K562 (cell line): ENCODE measurements around the gene ARL8A. TPM values are rescaled to one million over a fixed set of nuclear protein-coding genes. Genes with fewer than 3 reads are reported as not detected.

ENCODE experiments used
- DNMT1 ChIP-seq: fragments of 450-650 bp; IDR thresholded peaks from 2 replicates; pipeline ENCODE4 v1.6.1; 2016; ENCODE audit warnings: antibody characterized with exemption, mild to moderate bottlenecking
- ETS2 ChIP-seq: IDR thresholded peaks from 2 replicates; pipeline ENCODE4 v1.6.1; 2016; ENCODE audit warnings: borderline replicate concordance, missing genetic modification characterization, mild to moderate bottlenecking, moderate library complexity, missing compliant biosample characterization; ENCODE audit not compliant: poor library complexity, severe bottlenecking
- MAFK ChIP-seq: IDR thresholded peaks from 2 replicates; pipeline ENCODE4 v1.6.1; 2011; ENCODE audit warnings: low read length, improper control_type of control experiment
- NCOA6 ChIP-seq: fragments of 450-650 bp; IDR thresholded peaks from 2 replicates; pipeline ENCODE4 v1.6.1; 2017; ENCODE audit warnings: mild to moderate bottlenecking
- NFYB ChIP-seq: IDR thresholded peaks from 2 replicates; pipeline ENCODE4 v1.6.1; 2011; ENCODE audit warnings: mild to moderate bottlenecking, moderate library complexity; ENCODE audit not compliant: insufficient read length; ENCODE audit errors: extremely low read depth
- NR4A1 ChIP-seq, 2 experiments: fragments of 250-450 bp in 1 of 2; fragments of 450-650 bp in 1 of 2; sonication (Bioruptor Pico) in 1 of 2; IDR thresholded peaks; 2 replicates each; pipeline versions ENCODE4 v1.4.0 to v1.6.1; 2016 to 2020; ENCODE audit warnings: mild to moderate bottlenecking in 2 of 2, missing compliant biosample characterization in 1 of 2, missing genetic modification characterization in 1 of 2, moderate library complexity in 1 of 2
- POLR3A ChIP-seq: IDR thresholded peaks from 2 replicates; pipeline ENCODE4 v1.6.1; 2011; ENCODE audit warnings: borderline replicate concordance, mild to moderate bottlenecking, moderate library complexity; ENCODE audit not compliant: insufficient read length, insufficient read depth; ENCODE audit errors: extremely low read depth
- PPARD ChIP-seq: fragments of 250-450 bp; sonication (Bioruptor Pico); IDR thresholded peaks from 2 replicates; pipeline ENCODE4 v1.8.0; 2022; ENCODE audit warnings: inconsistent platforms, mild to moderate bottlenecking, moderate library complexity
- RNF219 ChIP-seq: fragments of 250-450 bp; sonication (Bioruptor Pico); IDR thresholded peaks from 2 replicates; pipeline ENCODE4 v1.5.0; 2022; ENCODE audit warnings: mild to moderate bottlenecking
- SUPT5H ChIP-seq: fragments of 450-650 bp; IDR thresholded peaks from 2 replicates; pipeline ENCODE4 v1.6.1; 2016
- TFAM ChIP-seq: fragments of 250-450 bp; sonication (Bioruptor Pico); conservative IDR thresholded peaks from 2 replicates; pipeline ENCODE4 v1.5.0; 2021; ENCODE audit warnings: mild to moderate bottlenecking, moderate library complexity
- TGIF2 ChIP-seq: sonication (generic); formaldehyde crosslinking; IDR thresholded peaks from 2 replicates; pipeline ENCODE4 v1.8.1; 2022; ENCODE audit warnings: mild to moderate bottlenecking, missing genetic modification reagents, moderate library complexity
- ZBTB8A ChIP-seq: fragments of 450-650 bp; IDR thresholded peaks from 2 replicates; pipeline ENCODE4 v1.6.1; 2018; ENCODE audit warnings: mild to moderate bottlenecking, moderate library complexity; ENCODE audit not compliant: partially characterized antibody
- ZNF175 ChIP-seq: fragments of 200-800 bp; sonication (Bioruptor generic); IDR thresholded peaks from 2 replicates; pipeline ENCODE4 v1.6.1; 2016; ENCODE audit warnings: low read depth, mild to moderate bottlenecking, missing genetic modification characterization, missing compliant biosample characterization
- ZNF445 ChIP-seq: fragments of 250-450 bp; sonication (Bioruptor Pico); IDR thresholded peaks from 2 replicates; pipeline ENCODE4 v1.4.0; 2020; ENCODE audit warnings: low read depth, mild to moderate bottlenecking, moderate library complexity
- ZNF668 ChIP-seq: fragments of 250-450 bp; sonication (Bioruptor Pico); IDR thresholded peaks from 2 replicates; pipeline ENCODE4 v1.8.0; 2022; ENCODE audit warnings: mild to moderate bottlenecking, inconsistent platforms
- polyA plus RNA-seq, 8 experiments: library from polyadenylated mRNA; depleted of rRNA in 4 of 8; stranded (reverse) in 5 of 8; unstranded in 3 of 8; fragments of >200 nt; fragmentation: Nextera tagmentation in 2 of 8; fragmentation: Illumina TruSeq in 1 of 8; extraction: Ambion mirVana in 2 of 8; extraction: Trizol in 1 of 8; gene quantifications; 2 replicates each; pipeline versions ENCODE4 v1.2.1 to v1.2.3, GENCODE V29; 2011 to 2014; ENCODE audit warnings: inconsistent platforms in 1 of 8, missing spikeins in 1 of 8
- total RNA-seq, 7 experiments: library from RNA; depleted of rRNA in 6 of 7; stranded (reverse); fragments of >200 nt in 6 of 7; fragmentation: Illumina TruSeq in 2 of 7; extraction: Trizol in 2 of 7; gene quantifications; 2 replicates each; pipeline versions ENCODE4 v1.2.1 to v1.2.3, GENCODE V29; 2011 to 2021; ENCODE audit warnings: low replicate concordance in 1 of 7
- TF ChIP-seq, protein P1 (sequence below): sonication (generic); formaldehyde crosslinking; IDR thresholded peaks from 2 replicates; pipeline ENCODE4 v1.8.0; 2022; ENCODE audit warnings: mild to moderate bottlenecking, missing genetic modification reagents
- TF ChIP-seq, protein P2 (sequence below): IDR thresholded peaks from 3 replicates; pipeline ENCODE4 v1.6.1; 2011; ENCODE audit warnings: borderline replicate concordance, mild to moderate bottlenecking, moderate library complexity; ENCODE audit not compliant: insufficient read length; ENCODE audit errors: extremely low read depth

ARL8A gene
- total and polyA plus RNA-seq, 9 of the 15 experiments (the other 6 are each of a cell fraction or from before 2014, with no cell fraction given), result 0.17 to 27.3 (median 15.6) TPM

- TF ChIP-seq ZNF445 (CRISPR knock-in tag), result peak; percentile 53; the same call in 1 of the 2 replicates
- TF ChIP-seq ZBTB8A, result no peak
- peak; percentile 48 for TF ChIP-seq ETS2 (tag)
- no peak for TF ChIP-seq ZNF668
- TF ChIP-seq PPARD, result no peak
- peak; percentile 96 for TF ChIP-seq ZNF175 (CRISPR knock-in tag)
- no peak for TF ChIP-seq NFYB
- TF ChIP-seq TFAM (CRISPR knock-in tag), result no peak
- no peak for TF ChIP-seq POLR3A
- no peak for TF ChIP-seq MAFK
- no peak for TF ChIP-seq NCOA6
- TF ChIP-seq NR4A1 (CRISPR knock-in tag; IDR thresholded peaks at IDR 0.05), result no peak; the same call in none of the 2 replicates
- peak; percentile 83; the same call in 1 of the 2 replicates for TF ChIP-seq NR4A1 (tag; IDR thresholded peaks at IDR 0.05)
- TF ChIP-seq, protein P1, sequence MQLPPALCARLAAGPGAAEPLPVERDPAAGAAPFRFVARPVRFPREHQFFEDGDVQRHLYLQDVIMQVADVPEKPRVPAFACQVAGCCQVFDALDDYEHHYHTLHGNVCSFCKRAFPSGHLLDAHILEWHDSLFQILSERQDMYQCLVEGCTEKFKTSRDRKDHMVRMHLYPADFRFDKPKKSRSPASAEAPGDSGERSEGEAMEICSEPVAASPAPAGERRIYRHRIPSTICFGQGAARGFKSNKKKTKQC (CRISPR knock-in tag), result peak; percentile 49; the same call in 1 of the 2 replicates
- TF ChIP-seq RNF219, result no peak
- TF ChIP-seq, protein P2, sequence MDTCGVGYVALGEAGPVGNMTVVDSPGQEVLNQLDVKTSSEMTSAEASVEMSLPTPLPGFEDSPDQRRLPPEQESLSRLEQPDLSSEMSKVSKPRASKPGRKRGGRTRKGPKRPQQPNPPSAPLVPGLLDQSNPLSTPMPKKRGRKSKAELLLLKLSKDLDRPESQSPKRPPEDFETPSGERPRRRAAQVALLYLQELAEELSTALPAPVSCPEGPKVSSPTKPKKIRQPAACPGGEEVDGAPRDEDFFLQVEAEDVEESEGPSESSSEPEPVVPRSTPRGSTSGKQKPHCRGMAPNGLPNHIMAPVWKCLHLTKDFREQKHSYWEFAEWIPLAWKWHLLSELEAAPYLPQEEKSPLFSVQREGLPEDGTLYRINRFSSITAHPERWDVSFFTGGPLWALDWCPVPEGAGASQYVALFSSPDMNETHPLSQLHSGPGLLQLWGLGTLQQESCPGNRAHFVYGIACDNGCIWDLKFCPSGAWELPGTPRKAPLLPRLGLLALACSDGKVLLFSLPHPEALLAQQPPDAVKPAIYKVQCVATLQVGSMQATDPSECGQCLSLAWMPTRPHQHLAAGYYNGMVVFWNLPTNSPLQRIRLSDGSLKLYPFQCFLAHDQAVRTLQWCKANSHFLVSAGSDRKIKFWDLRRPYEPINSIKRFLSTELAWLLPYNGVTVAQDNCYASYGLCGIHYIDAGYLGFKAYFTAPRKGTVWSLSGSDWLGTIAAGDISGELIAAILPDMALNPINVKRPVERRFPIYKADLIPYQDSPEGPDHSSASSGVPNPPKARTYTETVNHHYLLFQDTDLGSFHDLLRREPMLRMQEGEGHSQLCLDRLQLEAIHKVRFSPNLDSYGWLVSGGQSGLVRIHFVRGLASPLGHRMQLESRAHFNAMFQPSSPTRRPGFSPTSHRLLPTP, result no peak
- 0 out of 2 replicates have a peak, but pooled peaks have one; percentile 83 for TF ChIP-seq DNMT1
- no peak; the same call in 1 of the 2 replicates for TF ChIP-seq TGIF2
- TF ChIP-seq SUPT5H, result peak; percentile 83
Measured at GRCh38 chr1:202159534-202160371, 15.2 kb upstream of the ARL8A start (continued).
